CD4-positive, alpha-beta T cell (primary cell): Measurements from ENCODE around the gene SDK1. TPM values are rescaled to one million over a fixed set of nuclear protein-coding genes. Genes with fewer than 3 reads are reported as not detected.

ENCODE experiments used
- ATAC-seq: fragments of 200-7000 bp; cut with Tn5 transposase; one replicate; pipeline ENCODE4 v1.10.0; 2022; ENCODE audit warnings: mild to moderate bottlenecking; ENCODE audit not compliant: poor library complexity
- CTCF ChIA-PET: fragments of 350-600 bp; sonication (Branson Sonifier 250); formaldehyde crosslinking; loops from one replicate; lab custom pipeline; 2021; ENCODE audit warnings: antibody characterized with exemption, inconsistent platforms; lab: Charles Lee
- POLR2A ChIA-PET: fragments of 350-600 bp; sonication (Branson Sonifier 250); formaldehyde crosslinking; loops from one replicate; lab custom pipeline; 2021; ENCODE audit warnings: antibody characterized with exemption, inconsistent platforms; lab: Charles Lee
- DNase-seq, 14 experiments: peaks; one replicate each; pipeline ENCODE4 v3.0.0-alpha.2; 2013 to 2020; ENCODE audit warnings: mixed read lengths in 2 of 14
- H3K27ac ChIP-seq, 2 donors: one replicate each; pipeline versions ENCODE4 v1.5.1 to v1.7.0; 2013; ENCODE audit warnings: low read length in 2 of 2, low read depth in 1 of 2, mild to moderate bottlenecking in 1 of 2
- H3K27me3 ChIP-seq, 2 experiments: 1 replicate in 1 of 2; 2 replicates in 1 of 2; pipeline versions ENCODE4 v1.6.1 to v1.7.0; 2013; ENCODE audit warnings: low read length in 2 of 2, control low read depth in 1 of 2, mild to moderate bottlenecking in 1 of 2, moderate library complexity in 1 of 2; ENCODE audit not compliant: insufficient read depth in 2 of 2, control insufficient read depth in 1 of 2
- H3K36me3 ChIP-seq: one replicate; pipeline ENCODE4 v1.6.1; 2013; ENCODE audit warnings: low read length, control low read depth; ENCODE audit not compliant: insufficient read depth
- H3K4me1 ChIP-seq: one replicate; pipeline ENCODE4 v1.6.1; 2013; ENCODE audit warnings: low read length, control low read depth; ENCODE audit not compliant: insufficient read depth
- H3K4me3 ChIP-seq: one replicate; pipeline ENCODE4 v1.5.1; 2013; ENCODE audit warnings: mild to moderate bottlenecking, low read length, moderate library complexity
- H3K9me3 ChIP-seq, 2 experiments: 1 replicate in 1 of 2; 2 replicates in 1 of 2; pipeline versions ENCODE4 v1.6.1 to v1.7.0; 2013; ENCODE audit warnings: low read length in 2 of 2, mild to moderate bottlenecking in 2 of 2, control low read depth in 1 of 2, moderate library complexity in 1 of 2; ENCODE audit not compliant: control insufficient read depth in 1 of 2, insufficient read depth in 1 of 2
- H3K27ac Mint-ChIP-seq: one replicate; pipeline ENCODE4 v1.8.0; 2020; ENCODE audit warnings: mixed read lengths
- H3K27me3 Mint-ChIP-seq: one replicate; pipeline ENCODE4 v1.8.0; 2021; ENCODE audit warnings: mixed read lengths
- H3K36me3 Mint-ChIP-seq: one replicate; pipeline ENCODE4 v1.8.0; 2021; ENCODE audit warnings: low read depth, mixed read lengths
- H3K4me1 Mint-ChIP-seq: one replicate; pipeline ENCODE4 v1.8.0; 2021; ENCODE audit warnings: low read depth, mixed read lengths
- H3K4me3 Mint-ChIP-seq: one replicate; pipeline ENCODE4 v1.8.0; 2020; ENCODE audit warnings: mild to moderate bottlenecking, mixed read lengths
- H3K9me3 Mint-ChIP-seq: one replicate; pipeline ENCODE4 v1.8.0; 2020; ENCODE audit warnings: mixed read lengths
- intact Hi-C, 2 experiments: fragments of 100-400 bp; cut with DNase I in 1 of 2; cut with micrococcal nuclease in 1 of 2; formaldehyde crosslinking; loops; one replicate each; pipeline versions ENCODE4 v1.15.1 to v1.9.0; 2023 to 2025; cut with DNase I, micrococcal nuclease
- total RNA-seq, 174 experiments: library from RNA in 2 of 174; stranded (reverse) in 2 of 174; gene quantifications; one replicate each; pipeline ENCODE4 v1.2.3 and lab custom pipeline; 2021 to 2026
- TF ChIP-seq, protein P1 (sequence below): fragments of 200-600 bp; IDR thresholded peaks from one replicate; pipeline ENCODE4 v1.8.0; 2022; ENCODE audit warnings: antibody characterized with exemption, mild to moderate bottlenecking

The SDK1 gene
- total RNA-seq, 2 experiments from 2014 or later, result 1.1 to 1.3 TPM

DNA sequence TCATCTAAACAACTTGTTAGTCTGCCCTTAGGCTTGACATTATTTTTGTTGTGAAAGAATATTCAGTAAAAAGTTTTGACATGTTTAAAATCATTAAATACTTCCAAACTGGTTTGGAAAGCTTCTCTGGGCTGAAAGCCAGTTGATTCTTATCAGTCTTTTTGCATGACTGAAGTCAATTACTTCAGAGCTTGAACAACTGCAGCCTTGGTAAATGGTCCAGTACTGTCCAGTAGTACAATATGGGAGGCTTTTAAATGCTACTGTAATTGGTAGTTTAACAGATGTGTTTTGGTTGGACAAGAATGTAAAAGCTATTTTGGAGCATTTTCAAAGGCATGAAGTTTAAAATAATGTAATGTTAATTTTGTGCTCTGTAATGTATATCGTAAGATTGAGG, 103.4 kb downstream of the SDK1 start:
- no peaks in the 10 kb centered on the region for H3K4me1 ChIP-seq
- Mint-ChIP-seq H3K4me3 (no peak overlapping the region), H3K9me3 (no peaks in the 10 kb centered on the region), H3K27ac (no peak overlapping the region), H3K4me1 (peaks cover 14% of the 10 kb centered on the region), H3K27me3 (no peaks in the 10 kb centered on the region), H3K36me3 (no peaks in the 10 kb centered on the region)
- CTCF ChIA-PET, result no interaction called here
- H3K36me3 ChIP-seq, result no peaks in the 10 kb centered on the region
- H3K27ac ChIP-seq, result no peak overlapping the region
- TF ChIP-seq, protein P1, sequence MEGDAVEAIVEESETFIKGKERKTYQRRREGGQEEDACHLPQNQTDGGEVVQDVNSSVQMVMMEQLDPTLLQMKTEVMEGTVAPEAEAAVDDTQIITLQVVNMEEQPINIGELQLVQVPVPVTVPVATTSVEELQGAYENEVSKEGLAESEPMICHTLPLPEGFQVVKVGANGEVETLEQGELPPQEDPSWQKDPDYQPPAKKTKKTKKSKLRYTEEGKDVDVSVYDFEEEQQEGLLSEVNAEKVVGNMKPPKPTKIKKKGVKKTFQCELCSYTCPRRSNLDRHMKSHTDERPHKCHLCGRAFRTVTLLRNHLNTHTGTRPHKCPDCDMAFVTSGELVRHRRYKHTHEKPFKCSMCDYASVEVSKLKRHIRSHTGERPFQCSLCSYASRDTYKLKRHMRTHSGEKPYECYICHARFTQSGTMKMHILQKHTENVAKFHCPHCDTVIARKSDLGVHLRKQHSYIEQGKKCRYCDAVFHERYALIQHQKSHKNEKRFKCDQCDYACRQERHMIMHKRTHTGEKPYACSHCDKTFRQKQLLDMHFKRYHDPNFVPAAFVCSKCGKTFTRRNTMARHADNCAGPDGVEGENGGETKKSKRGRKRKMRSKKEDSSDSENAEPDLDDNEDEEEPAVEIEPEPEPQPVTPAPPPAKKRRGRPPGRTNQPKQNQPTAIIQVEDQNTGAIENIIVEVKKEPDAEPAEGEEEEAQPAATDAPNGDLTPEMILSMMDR, result no peak
- no peak overlapping the region for H3K4me3 ChIP-seq
- peaks cover 0 to 5% of the 10 kb centered on the region in 2 experiments for H3K27me3 ChIP-seq
- POLR2A ChIA-PET, result no interaction called here
- no peak for DNase-seq
- H3K9me3 ChIP-seq, result no peaks in the 10 kb centered on the region
- intact Hi-C loops, result no loop called here
- no peak for ATAC-seq

DNA sequence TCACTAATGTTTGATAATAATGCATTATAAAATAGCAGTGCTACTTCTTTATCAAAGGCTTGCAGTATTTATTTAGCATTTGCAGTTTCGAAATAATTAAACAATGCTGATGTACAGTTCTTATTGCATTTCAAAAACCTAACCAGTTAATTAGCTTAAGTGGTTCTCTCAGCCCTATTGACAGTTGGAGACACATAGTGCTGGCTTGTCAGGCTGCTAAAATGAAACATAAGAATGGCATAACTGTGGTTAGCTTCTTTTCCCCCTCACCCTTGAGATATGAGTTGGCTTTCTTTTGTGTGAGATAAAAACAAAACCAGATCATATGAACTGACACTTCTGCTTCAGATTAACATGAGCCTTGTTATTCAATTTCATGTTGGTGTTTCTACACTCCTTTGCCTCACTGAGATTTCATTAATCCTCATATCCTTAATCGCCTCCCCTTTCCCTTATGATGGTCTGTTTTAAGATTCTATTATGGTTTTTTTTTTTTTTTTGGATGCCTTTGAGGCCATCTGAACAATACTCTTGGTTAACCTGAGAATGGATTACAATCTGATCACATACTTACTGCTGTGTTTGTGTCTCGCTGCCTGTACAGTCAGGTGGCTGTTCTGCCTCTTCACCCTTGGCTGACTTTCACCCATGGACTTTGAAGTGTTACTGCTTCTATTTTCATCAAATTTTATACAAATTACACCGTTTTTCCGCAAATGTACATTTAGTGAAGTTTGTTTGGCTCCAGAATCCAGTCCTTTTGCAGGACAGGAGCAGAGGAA, 108.0 kb downstream of the SDK1 start:
- peak overlapping the region; percentile 5 for H3K27ac Mint-ChIP-seq
- H3K4me3 Mint-ChIP-seq, result no peak overlapping the region
- peak; percentile 21 for ATAC-seq
- Histone ChIP-seq H3K4me1 (no peaks in the 10 kb centered on the region), H3K36me3 (no peaks in the 10 kb centered on the region), H3K27ac (no peak overlapping the region), H3K27me3 (no peaks in the 10 kb centered on the region), H3K9me3 (no peaks in the 10 kb centered on the region), H3K4me3 (no peak overlapping the region)
- peak in 1 of 14 experiments; percentile 1 for DNase-seq
- POLR2A ChIA-PET, result no interaction called here
- TF ChIP-seq, protein P1, result no peak
- intact Hi-C loops, result no loop called here
- H3K27me3 Mint-ChIP-seq, result no peaks in the 10 kb centered on the region
- H3K4me1 Mint-ChIP-seq, result peaks cover 17% of the 10 kb centered on the region
- H3K36me3 Mint-ChIP-seq, result no peaks in the 10 kb centered on the region
- no peaks in the 10 kb centered on the region for H3K9me3 Mint-ChIP-seq
- CTCF ChIA-PET, result no interaction called here

DNA sequence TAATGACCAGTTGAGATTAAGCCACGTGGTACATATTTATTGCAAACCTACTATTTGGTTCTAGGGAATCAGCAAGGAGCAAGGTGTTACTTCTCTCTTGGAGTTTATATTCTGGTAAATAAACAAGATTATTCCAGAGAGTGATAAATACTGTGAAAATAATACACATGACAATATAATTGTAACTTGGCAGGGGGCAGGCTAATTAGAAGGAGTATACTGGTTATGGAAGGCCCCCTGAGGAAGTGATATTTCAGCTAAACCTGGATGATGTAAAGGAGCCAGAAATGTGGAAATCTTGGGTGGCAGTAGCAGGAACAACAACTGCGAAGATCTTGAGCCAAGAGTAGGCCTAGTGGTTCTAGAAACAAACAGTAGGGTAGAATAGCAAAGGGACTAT, 111.8 kb downstream of the SDK1 start:
- no peaks in the 10 kb centered on the region for H3K36me3 ChIP-seq
- ChIA-PET CTCF (no interaction called here), POLR2A (no interaction called here)
- ATAC-seq, result no peak
- H3K27ac ChIP-seq, result no peak overlapping the region
- no peak overlapping the region for H3K4me3 ChIP-seq
- Mint-ChIP-seq H3K36me3 (no peaks in the 10 kb centered on the region), H3K27me3 (no peaks in the 10 kb centered on the region), H3K4me1 (peaks cover 14% of the 10 kb centered on the region), H3K27ac (no peak overlapping the region), H3K9me3 (no peaks in the 10 kb centered on the region), H3K4me3 (no peak overlapping the region)
- H3K4me1 ChIP-seq, result no peaks in the 10 kb centered on the region
- TF ChIP-seq, protein P1, result no peak
- no peaks in the 10 kb centered on the region for H3K27me3 ChIP-seq
- intact Hi-C loops, result no loop called here
- no peaks in the 10 kb centered on the region for H3K9me3 ChIP-seq
- DNase-seq, result no peak
